AG09319 (cell line): Measurements from ENCODE around the gene SERPINB6.
"Not testable (repeated sequence)": the region's sequence is repeated elsewhere in the genome, so short reads cannot be mapped to it uniquely, and the experiment has no call there.

Source experiments
- DNase-seq: peaks from one replicate; pipeline ENCODE4 v3.0.0-alpha.2; 2010; ENCODE audit warnings: low read depth; ENCODE audit errors: extremely low read depth
- TF ChIP-seq, protein P1 (sequence below): IDR thresholded peaks from 2 replicates; pipeline ENCODE4 v1.5.1; 2011; ENCODE audit warnings: low read depth, mild to moderate bottlenecking, inconsistent platforms, low read length, moderate library complexity

SERPINB6 gene

GRCh38 chr6:2942914-2943563 lies 28.3 kb downstream of the SERPINB6 start:
- TF ChIP-seq, protein P1, sequence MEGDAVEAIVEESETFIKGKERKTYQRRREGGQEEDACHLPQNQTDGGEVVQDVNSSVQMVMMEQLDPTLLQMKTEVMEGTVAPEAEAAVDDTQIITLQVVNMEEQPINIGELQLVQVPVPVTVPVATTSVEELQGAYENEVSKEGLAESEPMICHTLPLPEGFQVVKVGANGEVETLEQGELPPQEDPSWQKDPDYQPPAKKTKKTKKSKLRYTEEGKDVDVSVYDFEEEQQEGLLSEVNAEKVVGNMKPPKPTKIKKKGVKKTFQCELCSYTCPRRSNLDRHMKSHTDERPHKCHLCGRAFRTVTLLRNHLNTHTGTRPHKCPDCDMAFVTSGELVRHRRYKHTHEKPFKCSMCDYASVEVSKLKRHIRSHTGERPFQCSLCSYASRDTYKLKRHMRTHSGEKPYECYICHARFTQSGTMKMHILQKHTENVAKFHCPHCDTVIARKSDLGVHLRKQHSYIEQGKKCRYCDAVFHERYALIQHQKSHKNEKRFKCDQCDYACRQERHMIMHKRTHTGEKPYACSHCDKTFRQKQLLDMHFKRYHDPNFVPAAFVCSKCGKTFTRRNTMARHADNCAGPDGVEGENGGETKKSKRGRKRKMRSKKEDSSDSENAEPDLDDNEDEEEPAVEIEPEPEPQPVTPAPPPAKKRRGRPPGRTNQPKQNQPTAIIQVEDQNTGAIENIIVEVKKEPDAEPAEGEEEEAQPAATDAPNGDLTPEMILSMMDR = no peak
- no peak for DNase-seq

GRCh38 chr6:2942116-2942515 lies 29.3 kb downstream of the SERPINB6 start:
- not testable (repeated sequence) for DNase-seq

- TF ChIP-seq, protein P1 = no peak
- no peak for DNase-seq
These were observed 30.5 kb downstream of the SERPINB6 start for GRCh38 chr6:2940851-2941250.

GRCh38 chr6:2940010-2940850 lies 31.1 kb downstream of the SERPINB6 start:
- DNase-seq = no peak
- TF ChIP-seq, protein P1 = no peak

DNA sequence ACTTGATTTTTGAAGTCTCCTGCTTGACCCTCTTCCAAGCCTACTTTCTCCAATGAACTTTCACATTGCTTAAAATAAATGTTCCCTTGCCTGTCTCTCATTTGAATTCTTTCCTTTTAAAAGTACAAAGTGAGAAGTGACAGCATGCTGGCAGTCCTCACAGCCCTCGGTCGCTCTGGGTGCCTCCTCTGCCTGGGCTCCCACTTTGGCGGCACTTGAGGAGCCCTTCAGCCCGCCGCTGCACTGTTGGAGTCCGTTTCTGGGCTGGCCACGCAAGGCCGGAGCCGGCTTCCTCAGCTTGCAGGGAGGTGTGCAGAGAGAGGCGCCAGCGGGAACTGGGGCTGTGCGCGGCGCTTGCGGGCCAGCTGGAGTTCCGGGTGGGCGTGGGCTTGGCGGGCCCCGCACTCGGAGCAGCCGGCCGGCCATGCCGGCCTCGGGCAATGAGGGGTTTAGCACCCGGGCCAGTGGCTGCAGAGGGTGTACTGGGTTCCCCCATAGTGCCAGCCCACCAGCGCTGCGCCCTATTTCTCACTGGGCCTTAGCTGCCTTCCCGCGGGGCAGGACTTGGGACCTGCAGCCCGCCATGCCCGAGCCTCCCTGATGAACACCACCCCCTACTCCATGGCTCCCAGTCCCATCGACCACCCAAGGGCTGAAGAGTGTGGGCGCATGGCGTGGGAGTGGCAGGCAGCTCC lies 31.9 kb downstream of the SERPINB6 start:
- TF ChIP-seq, protein P1 = no peak
- no peak for DNase-seq

DNA sequence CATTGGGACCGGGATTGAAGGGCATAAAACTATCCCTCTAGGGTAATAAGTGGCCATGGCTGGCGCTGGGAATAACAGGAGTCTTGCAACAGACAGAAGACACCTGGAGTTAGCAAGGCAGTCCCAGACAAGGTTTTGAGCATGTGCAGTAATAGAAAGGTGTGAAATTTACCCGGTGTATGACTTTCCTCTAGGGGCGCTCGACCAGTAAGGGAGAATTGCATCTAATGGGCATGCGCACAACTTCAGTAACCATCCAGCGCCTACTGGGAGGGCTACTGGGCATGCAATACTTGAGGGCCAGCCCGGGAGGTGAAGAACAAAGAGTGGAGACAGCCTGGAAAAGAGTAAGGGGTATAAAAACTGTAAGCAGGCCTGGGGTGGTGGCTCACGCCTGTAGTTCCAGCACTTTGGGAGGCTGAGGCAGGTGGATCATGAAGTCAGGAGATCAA lies 32.7 kb downstream of the SERPINB6 start:
- DNase-seq = no peak
- TF ChIP-seq, protein P1 = no peak

- TF ChIP-seq, protein P1 = no peak
- DNase-seq = no peak
These were observed 33.2 kb downstream of the SERPINB6 start for GRCh38 chr6:2938004-2938631.
